Chondrocyte (in vitro differentiated cells): Measurements from ENCODE around the gene BACE2. TPM values are rescaled to one million over a fixed set of nuclear protein-coding genes. Genes with fewer than 3 reads are reported as not detected.

Experiments used
- DNase-seq: peaks from one replicate; pipeline ENCODE4 v3.0.0; 2021; ENCODE audit warnings: mixed read lengths, low spot score
- H3K27ac Mint-ChIP-seq: one replicate; pipeline ENCODE4 v1.8.0; 2021; ENCODE audit warnings: mild to moderate bottlenecking, moderate library complexity, mixed read lengths; ENCODE audit not compliant: unreplicated experiment
- H3K27me3 Mint-ChIP-seq: 2 replicates; pipeline ENCODE4 v1.8.0; 2021; ENCODE audit warnings: low read depth, mixed read lengths
- H3K36me3 Mint-ChIP-seq: 2 replicates; pipeline ENCODE4 v1.8.0; 2021; ENCODE audit warnings: low read depth, mixed read lengths
- H3K4me1 Mint-ChIP-seq: 2 replicates; pipeline ENCODE4 v1.8.0; 2021; ENCODE audit warnings: low read depth, mild to moderate bottlenecking, mixed read lengths
- H3K4me3 Mint-ChIP-seq: one replicate; pipeline ENCODE4 v1.8.0; 2021; ENCODE audit warnings: mild to moderate bottlenecking, moderate library complexity, mixed read lengths; ENCODE audit not compliant: unreplicated experiment
- H3K9me3 Mint-ChIP-seq: 2 replicates; pipeline ENCODE4 v1.8.0; 2021; ENCODE audit warnings: low read depth, mixed read lengths
- total RNA-seq: library from RNA; stranded (reverse); gene quantifications from 3 replicates; pipeline ENCODE4 v1.2.1, GENCODE V29; 2021
- TF ChIP-seq, protein P1 (sequence below): fragments of 200-600 bp; sonication (generic); IDR thresholded peaks from 2 replicates; pipeline ENCODE4 v1.5.0; 2021; ENCODE audit warnings: antibody characterized with exemption, mild to moderate bottlenecking, moderate library complexity

The BACE2 gene
- total RNA-seq, 1 donor from 2014 or later: 77.9 TPM

DNA sequence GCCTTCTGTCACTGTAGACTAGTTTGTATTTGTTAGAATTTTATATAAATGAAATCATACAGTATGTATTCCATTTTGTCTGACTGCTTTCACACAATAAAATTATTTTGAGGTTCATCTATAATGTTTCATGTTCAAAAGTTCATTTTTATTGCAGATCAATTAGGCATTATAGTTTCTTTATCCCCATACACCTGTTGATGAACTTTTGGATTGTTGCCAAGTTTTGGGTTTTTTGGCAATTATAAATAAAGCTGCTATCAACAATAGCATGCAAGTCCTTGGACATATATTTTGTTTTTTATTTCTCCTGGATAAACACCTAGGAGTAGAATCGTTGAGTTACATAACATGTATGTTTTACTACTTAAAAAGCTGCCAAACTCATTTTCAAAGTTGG lies 101.6 kb downstream of the BACE2 start:
- Mint-ChIP-seq H3K4me3 (no peak overlapping the region), H3K4me1 (no peaks in the 10 kb centered on the region), H3K36me3 (peaks cover 16% of the 10 kb centered on the region), H3K9me3 (peaks cover 19% of the 10 kb centered on the region), H3K27ac (no peak overlapping the region), H3K27me3 (no peaks in the 10 kb centered on the region)
- no peak for DNase-seq
- TF ChIP-seq, protein P1, sequence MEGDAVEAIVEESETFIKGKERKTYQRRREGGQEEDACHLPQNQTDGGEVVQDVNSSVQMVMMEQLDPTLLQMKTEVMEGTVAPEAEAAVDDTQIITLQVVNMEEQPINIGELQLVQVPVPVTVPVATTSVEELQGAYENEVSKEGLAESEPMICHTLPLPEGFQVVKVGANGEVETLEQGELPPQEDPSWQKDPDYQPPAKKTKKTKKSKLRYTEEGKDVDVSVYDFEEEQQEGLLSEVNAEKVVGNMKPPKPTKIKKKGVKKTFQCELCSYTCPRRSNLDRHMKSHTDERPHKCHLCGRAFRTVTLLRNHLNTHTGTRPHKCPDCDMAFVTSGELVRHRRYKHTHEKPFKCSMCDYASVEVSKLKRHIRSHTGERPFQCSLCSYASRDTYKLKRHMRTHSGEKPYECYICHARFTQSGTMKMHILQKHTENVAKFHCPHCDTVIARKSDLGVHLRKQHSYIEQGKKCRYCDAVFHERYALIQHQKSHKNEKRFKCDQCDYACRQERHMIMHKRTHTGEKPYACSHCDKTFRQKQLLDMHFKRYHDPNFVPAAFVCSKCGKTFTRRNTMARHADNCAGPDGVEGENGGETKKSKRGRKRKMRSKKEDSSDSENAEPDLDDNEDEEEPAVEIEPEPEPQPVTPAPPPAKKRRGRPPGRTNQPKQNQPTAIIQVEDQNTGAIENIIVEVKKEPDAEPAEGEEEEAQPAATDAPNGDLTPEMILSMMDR: no peak

DNA sequence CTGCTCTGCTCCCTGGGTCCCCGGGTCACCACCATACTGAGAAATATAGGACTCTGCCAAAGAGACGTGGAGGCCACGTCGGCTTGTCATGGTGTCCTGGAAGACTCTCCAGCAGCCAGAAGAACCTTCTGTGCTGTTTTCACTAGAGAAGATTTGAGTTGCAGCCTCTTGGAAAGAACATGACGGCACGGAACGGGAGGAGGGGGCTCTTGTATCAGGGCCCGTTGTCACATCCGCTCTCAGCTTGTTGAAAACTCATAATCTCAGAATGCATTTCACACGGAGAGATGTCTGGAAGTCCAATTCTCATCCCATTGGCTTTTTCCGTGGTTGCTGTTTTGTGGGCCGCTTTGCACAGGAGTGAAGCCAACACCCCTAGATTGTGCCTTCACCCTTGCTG lies 109.2 kb downstream of the BACE2 start:
- Mint-ChIP-seq H3K4me3 (no peak overlapping the region), H3K27ac (no peak overlapping the region), H3K4me1 (peaks cover 13% of the 10 kb centered on the region), H3K36me3 (peaks cover 28% of the 10 kb centered on the region), H3K9me3 (peaks cover 8% of the 10 kb centered on the region), H3K27me3 (no peaks in the 10 kb centered on the region)
- DNase-seq: no peak
- TF ChIP-seq, protein P1: no peak

DNA sequence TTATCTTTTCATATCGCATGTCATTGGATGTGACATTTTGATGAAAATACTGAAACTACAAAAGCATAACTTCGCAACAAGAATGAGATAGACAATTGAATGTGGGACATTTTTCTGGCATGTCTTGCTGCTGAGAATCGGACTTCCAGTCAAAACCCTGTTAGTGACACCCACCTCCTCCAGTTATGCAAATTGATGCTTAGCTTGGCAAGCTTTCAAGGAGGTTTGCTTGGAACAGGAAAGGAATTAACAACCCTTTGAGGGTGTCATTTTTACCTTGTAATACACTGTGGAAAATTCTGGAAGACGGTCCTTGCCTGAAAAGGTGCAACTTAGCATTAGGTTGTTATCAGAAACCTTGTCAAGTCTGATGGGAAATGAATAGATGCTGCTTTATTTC lies 109.9 kb downstream of the BACE2 start:
- Mint-ChIP-seq H3K27ac (no peak overlapping the region), H3K27me3 (peaks cover under 1% of the 10 kb centered on the region)
- DNase-seq: no peak

DNA sequence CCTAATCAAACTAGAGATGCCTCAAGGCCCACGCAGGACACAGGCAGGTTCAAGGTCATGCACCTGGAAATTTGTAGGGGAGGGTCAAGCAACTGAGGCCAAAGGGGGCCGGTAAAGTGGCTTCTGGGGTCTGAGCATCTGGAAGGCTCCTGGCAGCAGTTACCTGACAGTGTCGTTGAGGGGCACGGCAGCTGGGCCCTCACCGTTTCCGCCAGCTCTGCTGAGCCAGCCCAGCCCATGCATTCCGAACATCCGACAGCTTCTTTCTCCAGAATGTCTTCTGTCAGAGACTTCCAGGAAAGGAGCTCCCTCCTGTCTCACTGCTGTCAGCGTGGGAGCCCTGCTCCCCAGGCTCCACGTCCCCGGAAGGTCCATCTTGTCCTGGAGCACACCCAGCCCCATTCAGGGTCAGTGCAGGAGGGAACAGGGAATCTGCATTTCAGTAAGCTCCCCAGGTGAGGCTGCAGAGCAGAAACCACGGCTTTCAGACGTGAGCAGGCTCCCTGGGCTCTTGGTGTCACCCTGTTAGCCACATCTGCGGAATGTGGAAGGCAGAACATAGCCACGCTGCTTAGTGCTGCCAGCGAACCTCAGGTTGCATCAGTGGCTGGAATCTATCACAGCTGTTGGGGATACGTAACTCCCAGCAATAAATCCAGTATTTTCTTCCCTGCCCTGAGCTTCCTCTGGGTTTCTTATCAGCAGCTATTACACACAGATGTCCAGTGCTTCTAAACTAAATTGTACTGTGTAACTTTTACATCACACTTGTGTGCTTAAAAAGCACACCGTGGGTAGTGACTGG lies 112.4 kb downstream of the BACE2 start:
- no peaks in the 10 kb centered on the region for H3K9me3 Mint-ChIP-seq
- H3K27ac Mint-ChIP-seq: no peak overlapping the region
- TF ChIP-seq, protein P1: no peak
- H3K36me3 Mint-ChIP-seq: peaks cover 16% of the 10 kb centered on the region
- H3K4me3 Mint-ChIP-seq: no peak overlapping the region
- peaks cover 16% of the 10 kb centered on the region for H3K4me1 Mint-ChIP-seq
- no peak for DNase-seq
- H3K27me3 Mint-ChIP-seq: peaks cover 5% of the 10 kb centered on the region

More for the DNA sequence above, 109.9 kb downstream of the BACE2 start:
- Mint-ChIP-seq H3K4me3 (no peak overlapping the region), H3K36me3 (peaks cover 23% of the 10 kb centered on the region), H3K4me1 (peaks cover 13% of the 10 kb centered on the region), H3K9me3 (peaks cover 2% of the 10 kb centered on the region)
- TF ChIP-seq, protein P1: no peak

DNA sequence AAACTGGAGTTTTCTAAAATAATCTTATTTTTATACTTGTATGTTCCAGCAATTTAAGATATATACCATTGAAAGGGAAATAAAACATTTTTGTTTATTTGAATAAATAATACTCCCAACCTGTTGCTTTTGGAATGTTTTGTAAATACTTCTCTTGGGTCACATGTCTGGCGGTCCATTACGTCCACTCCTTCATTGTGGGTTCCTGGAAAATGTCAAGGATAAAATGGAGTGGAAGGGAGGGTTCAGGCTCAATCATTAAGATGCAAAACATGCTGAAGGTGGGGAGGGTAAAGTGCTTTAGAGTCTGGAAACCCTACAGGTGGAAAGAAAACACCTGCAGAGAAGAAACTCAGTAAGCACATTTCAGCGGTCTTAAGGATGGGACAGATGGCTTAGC lies 114.5 kb downstream of the BACE2 start:
- TF ChIP-seq, protein P1: no peak
- Mint-ChIP-seq H3K4me3 (no peak overlapping the region), H3K27me3 (peaks cover 5% of the 10 kb centered on the region), H3K9me3 (no peaks in the 10 kb centered on the region), H3K4me1 (peaks cover 12% of the 10 kb centered on the region), H3K27ac (no peak overlapping the region), H3K36me3 (peaks cover 3% of the 10 kb centered on the region)
- no peak for DNase-seq
